Panc1 (cell line): ENCODE results near the gene MTHFD1. TPM values are rescaled to one million over a fixed set of nuclear protein-coding genes. Genes with fewer than 3 reads are reported as not detected.

Source experiments
- ATAC-seq: fragments of 200-7000 bp; cut with Tn5 transposase; 2 replicates; pipeline ENCODE4 v1.9.1; 2020; ENCODE audit warnings: mild to moderate bottlenecking, moderate library complexity
- BruUV-seq: library from RNA; stranded (reverse); fragments of 400-500 nt; replicated peaks from 2 replicates; lab custom pipeline; 2021; lab: Mats Ljungman, UMichigan
- CTCF ChIA-PET: fragments of 300-600 bp; sonication (Branson Sonifier 250); formaldehyde crosslinking; loops from one replicate; lab custom pipeline; 2022; ENCODE audit warnings: antibody characterized with exemption; lab: Charles Lee
- POLR2A ChIA-PET: fragments of 300-600 bp; sonication (Branson Sonifier 250); formaldehyde crosslinking; loops from one replicate; lab custom pipeline; 2022; ENCODE audit warnings: antibody characterized with exemption; lab: Charles Lee
- DNase-seq: peaks from one replicate; pipeline ENCODE4 v3.0.0-alpha.2; 2010; ENCODE audit warnings: low read depth, low spot score
- H3K27ac ChIP-seq: 2 replicates; pipeline ENCODE4 v1.5.1; 2011; ENCODE audit warnings: mild to moderate bottlenecking, low read length, inconsistent platforms
- H3K27me3 ChIP-seq: fragments of 200-500 bp; sonication (Bioruptor generic); 2 replicates; pipeline ENCODE4 v1.6.0; 2014; ENCODE audit warnings: low read length, inconsistent platforms; ENCODE audit not compliant: control insufficient read depth, insufficient read depth
- H3K36me3 ChIP-seq: fragments of 200-500 bp; sonication (Bioruptor generic); 2 replicates; pipeline ENCODE4 v1.5.1; 2014; ENCODE audit warnings: inconsistent platforms, mild to moderate bottlenecking, low read length, moderate library complexity; ENCODE audit not compliant: control insufficient read depth, insufficient read depth
- H3K4me1 ChIP-seq: 2 replicates; pipeline ENCODE4 v1.5.1; 2011; ENCODE audit warnings: inconsistent platforms, mild to moderate bottlenecking, low read length, moderate library complexity; ENCODE audit not compliant: control insufficient read depth, insufficient read depth
- H3K4me3 ChIP-seq, 2 experiments: 2 replicates each; pipeline ENCODE4 v1.5.1; 2011 to 2012; ENCODE audit warnings: low read depth in 2 of 2, low read length in 2 of 2, mild to moderate bottlenecking in 2 of 2, inconsistent platforms in 1 of 2, moderate library complexity in 1 of 2
- H3K9me3 ChIP-seq: fragments of 200-500 bp; sonication (Bioruptor generic); 2 replicates; pipeline ENCODE4 v1.5.1; 2014; ENCODE audit warnings: low read depth, mild to moderate bottlenecking, inconsistent platforms, low read length, moderate library complexity; ENCODE audit not compliant: control insufficient read depth, insufficient read depth
- POLR2AphosphoS5 ChIP-seq: IDR thresholded peaks from 2 replicates; pipeline ENCODE4 v1.6.1; 2012; ENCODE audit warnings: mild to moderate bottlenecking, low read depth, low read length, moderate library complexity
- SIN3A ChIP-seq: IDR thresholded peaks from 2 replicates; pipeline ENCODE4 v1.6.1; 2012; ENCODE audit warnings: low read depth, mild to moderate bottlenecking, low read length, moderate library complexity, borderline replicate concordance; ENCODE audit not compliant: insufficient read depth
- TCF7L2 ChIP-seq: IDR thresholded peaks from 2 replicates; pipeline ENCODE4 v1.6.1; 2011; ENCODE audit warnings: mild to moderate bottlenecking, low read depth, low read length, inconsistent platforms
- in situ Hi-C: cut with HindIII; loops from 2 replicates; pipeline ENCODE4 v1.10.0; 2016; ENCODE audit warnings: low sequenced_read_pairs, low pct_unique_long_range_greater_than_20kb
- intact Hi-C: fragments of 100-400 bp; cut with micrococcal nuclease; formaldehyde crosslinking; loops from one replicate; pipeline ENCODE4 v1.10.0; 2022; ENCODE audit not compliant: unreplicated experiment
- total RNA-seq: library from RNA; stranded (reverse); gene quantifications from one replicate; pipeline ENCODE4 v1.2.1, GENCODE V29; 2021; ENCODE audit not compliant: unreplicated experiment
- TF ChIP-seq, protein P1 (sequence below): fragments of 450-650 bp; IDR thresholded peaks from 2 replicates; pipeline ENCODE4 v1.5.1; 2017; ENCODE audit warnings: mild to moderate bottlenecking
- TF ChIP-seq, protein P2 (sequence below), 2 experiments: IDR thresholded peaks; 2 replicates each; pipeline ENCODE4 v1.6.1; 2011 to 2012; ENCODE audit warnings: low read depth in 2 of 2, control low read depth in 1 of 2, low read length in 1 of 2, mild to moderate bottlenecking in 1 of 2, moderate library complexity in 1 of 2; ENCODE audit not compliant: insufficient read depth in 1 of 2

Gene MTHFD1
- total RNA-seq, 1 experiment from 2014 or later: 141 TPM

GRCh38 chr14:64493455-64493854 lies 105.3 kb downstream of the MTHFD1 start:
- POLR2A ChIA-PET: interaction anchor here (0.6 kb wide), 1 partner anchor 260 kb away, joined by 4 read pairs; no protein-coding TSS in a partner anchor
- ATAC-seq: no peak
- Histone ChIP-seq H3K36me3 (peaks cover 2% of the 10 kb centered on the region; the same call in 1 of the 2 replicates), H3K27ac (no peak overlapping the region), H3K27me3 (no peaks in the 10 kb centered on the region), H3K4me3 (no peak overlapping the region), H3K9me3 (no peaks in the 10 kb centered on the region), H3K4me1 (no peaks in the 10 kb centered on the region)
- DNase-seq: no peak
- in situ Hi-C loops (no loop called here), intact Hi-C loops (no loop called here)
- TF ChIP-seq, protein P1, sequence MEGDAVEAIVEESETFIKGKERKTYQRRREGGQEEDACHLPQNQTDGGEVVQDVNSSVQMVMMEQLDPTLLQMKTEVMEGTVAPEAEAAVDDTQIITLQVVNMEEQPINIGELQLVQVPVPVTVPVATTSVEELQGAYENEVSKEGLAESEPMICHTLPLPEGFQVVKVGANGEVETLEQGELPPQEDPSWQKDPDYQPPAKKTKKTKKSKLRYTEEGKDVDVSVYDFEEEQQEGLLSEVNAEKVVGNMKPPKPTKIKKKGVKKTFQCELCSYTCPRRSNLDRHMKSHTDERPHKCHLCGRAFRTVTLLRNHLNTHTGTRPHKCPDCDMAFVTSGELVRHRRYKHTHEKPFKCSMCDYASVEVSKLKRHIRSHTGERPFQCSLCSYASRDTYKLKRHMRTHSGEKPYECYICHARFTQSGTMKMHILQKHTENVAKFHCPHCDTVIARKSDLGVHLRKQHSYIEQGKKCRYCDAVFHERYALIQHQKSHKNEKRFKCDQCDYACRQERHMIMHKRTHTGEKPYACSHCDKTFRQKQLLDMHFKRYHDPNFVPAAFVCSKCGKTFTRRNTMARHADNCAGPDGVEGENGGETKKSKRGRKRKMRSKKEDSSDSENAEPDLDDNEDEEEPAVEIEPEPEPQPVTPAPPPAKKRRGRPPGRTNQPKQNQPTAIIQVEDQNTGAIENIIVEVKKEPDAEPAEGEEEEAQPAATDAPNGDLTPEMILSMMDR: no peak
- TF ChIP-seq, protein P2, sequence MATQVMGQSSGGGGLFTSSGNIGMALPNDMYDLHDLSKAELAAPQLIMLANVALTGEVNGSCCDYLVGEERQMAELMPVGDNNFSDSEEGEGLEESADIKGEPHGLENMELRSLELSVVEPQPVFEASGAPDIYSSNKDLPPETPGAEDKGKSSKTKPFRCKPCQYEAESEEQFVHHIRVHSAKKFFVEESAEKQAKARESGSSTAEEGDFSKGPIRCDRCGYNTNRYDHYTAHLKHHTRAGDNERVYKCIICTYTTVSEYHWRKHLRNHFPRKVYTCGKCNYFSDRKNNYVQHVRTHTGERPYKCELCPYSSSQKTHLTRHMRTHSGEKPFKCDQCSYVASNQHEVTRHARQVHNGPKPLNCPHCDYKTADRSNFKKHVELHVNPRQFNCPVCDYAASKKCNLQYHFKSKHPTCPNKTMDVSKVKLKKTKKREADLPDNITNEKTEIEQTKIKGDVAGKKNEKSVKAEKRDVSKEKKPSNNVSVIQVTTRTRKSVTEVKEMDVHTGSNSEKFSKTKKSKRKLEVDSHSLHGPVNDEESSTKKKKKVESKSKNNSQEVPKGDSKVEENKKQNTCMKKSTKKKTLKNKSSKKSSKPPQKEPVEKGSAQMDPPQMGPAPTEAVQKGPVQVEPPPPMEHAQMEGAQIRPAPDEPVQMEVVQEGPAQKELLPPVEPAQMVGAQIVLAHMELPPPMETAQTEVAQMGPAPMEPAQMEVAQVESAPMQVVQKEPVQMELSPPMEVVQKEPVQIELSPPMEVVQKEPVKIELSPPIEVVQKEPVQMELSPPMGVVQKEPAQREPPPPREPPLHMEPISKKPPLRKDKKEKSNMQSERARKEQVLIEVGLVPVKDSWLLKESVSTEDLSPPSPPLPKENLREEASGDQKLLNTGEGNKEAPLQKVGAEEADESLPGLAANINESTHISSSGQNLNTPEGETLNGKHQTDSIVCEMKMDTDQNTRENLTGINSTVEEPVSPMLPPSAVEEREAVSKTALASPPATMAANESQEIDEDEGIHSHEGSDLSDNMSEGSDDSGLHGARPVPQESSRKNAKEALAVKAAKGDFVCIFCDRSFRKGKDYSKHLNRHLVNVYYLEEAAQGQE (IDR thresholded peaks at IDR 0.05; ENCODE audit: insufficient read depth in 1 of 2, low read depth in 2 of 2, low read length in 1 of 2): no peak
- TF ChIP-seq SIN3A: no peak
- no peak for TF ChIP-seq POLR2AphosphoS5
- TF ChIP-seq TCF7L2: no peak
- no TSS peak for BruUV-seq
- CTCF ChIA-PET: interaction anchor here (0.5 kb wide), 1 partner anchor 149 kb away, joined by 3 read pairs; no protein-coding TSS in a partner anchor

GRCh38 chr14:64495252-64495651 lies 107.1 kb downstream of the MTHFD1 start:
- TF ChIP-seq POLR2AphosphoS5: no peak
- intact Hi-C loops: no loop called here
- no peak overlapping the region for H3K4me3 ChIP-seq
- in situ Hi-C loops: no loop called here
- no peaks in the 10 kb centered on the region for H3K4me1 ChIP-seq
- no peaks in the 10 kb centered on the region for H3K27me3 ChIP-seq
- no peaks in the 10 kb centered on the region for H3K9me3 ChIP-seq
- ATAC-seq (no peak), DNase-seq (no peak)
- no peak overlapping the region for H3K27ac ChIP-seq
- H3K36me3 ChIP-seq: peaks cover 2% of the 10 kb centered on the region; the same call in 1 of the 2 replicates
- no TSS peak for BruUV-seq
- CTCF ChIA-PET: no interaction called here
- POLR2A ChIA-PET: no interaction called here

- CTCF ChIA-PET: no interaction called here
Measured at GRCh38 chr14:64496764-64497163, 108.6 kb downstream of the MTHFD1 start.

More at GRCh38 chr14:64496764-64497163, 108.6 kb downstream of the MTHFD1 start:
- ATAC-seq: no peak
- no TSS peak for BruUV-seq
- Histone ChIP-seq H3K27me3 (no peaks in the 10 kb centered on the region), H3K27ac (no peak overlapping the region), H3K4me3 (no peak overlapping the region), H3K36me3 (peaks cover 2% of the 10 kb centered on the region; the same call in 1 of the 2 replicates), H3K4me1 (peaks cover 9% of the 10 kb centered on the region; the same call in 1 of the 2 replicates), H3K9me3 (no peaks in the 10 kb centered on the region)
- POLR2A ChIA-PET: interaction anchor here (0.7 kb wide), 1 partner anchor 47 kb away, joined by 4 read pairs; no protein-coding TSS in a partner anchor
- intact Hi-C loops: no loop called here
- DNase-seq: no peak
- in situ Hi-C loops: no loop called here
- TF ChIP-seq TCF7L2 (no peak), POLR2AphosphoS5 (no peak), SIN3A (no peak)
- TF ChIP-seq, protein P1: no peak
- TF ChIP-seq, protein P2 (IDR thresholded peaks at IDR 0.05; ENCODE audit: insufficient read depth in 1 of 2, low read depth in 2 of 2, low read length in 1 of 2): no peak
